GM18499 (cell line): Measurements from ENCODE around the gene TCF4.

ENCODE experiments used
- ATAC-seq: cut with Tn5 transposase; IDR thresholded peaks from one replicate; pipeline ENCODE4 v1.9.1; 2021; ENCODE audit warnings: moderate number of reproducible peaks; ENCODE audit not compliant: insufficient read depth, unreplicated experiment

TCF4 gene

DNA sequence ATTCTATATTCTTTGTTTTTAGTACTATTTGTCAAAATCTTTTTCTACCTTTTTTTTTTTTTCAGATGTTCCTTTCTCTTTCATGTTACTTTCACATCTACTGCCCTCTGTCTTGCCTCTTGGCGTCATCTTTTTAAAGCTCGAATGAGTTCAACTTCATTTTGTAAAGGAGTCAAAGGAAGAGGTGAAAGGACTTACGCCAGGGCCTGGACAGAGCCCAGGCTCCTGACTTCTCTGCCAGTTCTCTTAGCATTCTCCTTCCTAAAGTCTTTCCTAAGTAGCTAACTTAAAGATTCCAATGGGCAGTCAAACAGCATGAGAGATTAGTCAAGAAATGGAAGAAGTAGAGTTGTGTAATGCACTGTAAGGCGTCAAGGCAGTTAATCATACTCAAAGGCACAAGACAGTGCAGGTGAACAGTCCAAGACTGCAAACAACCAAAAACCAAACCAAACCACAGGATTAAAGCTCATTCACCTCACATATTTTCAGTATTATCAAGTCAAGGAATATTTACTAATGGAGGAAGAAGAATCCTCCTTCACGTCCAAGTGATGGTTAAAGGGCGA, 301.7 kb downstream of the TCF4 start:
- ATAC-seq = no peak

DNA sequence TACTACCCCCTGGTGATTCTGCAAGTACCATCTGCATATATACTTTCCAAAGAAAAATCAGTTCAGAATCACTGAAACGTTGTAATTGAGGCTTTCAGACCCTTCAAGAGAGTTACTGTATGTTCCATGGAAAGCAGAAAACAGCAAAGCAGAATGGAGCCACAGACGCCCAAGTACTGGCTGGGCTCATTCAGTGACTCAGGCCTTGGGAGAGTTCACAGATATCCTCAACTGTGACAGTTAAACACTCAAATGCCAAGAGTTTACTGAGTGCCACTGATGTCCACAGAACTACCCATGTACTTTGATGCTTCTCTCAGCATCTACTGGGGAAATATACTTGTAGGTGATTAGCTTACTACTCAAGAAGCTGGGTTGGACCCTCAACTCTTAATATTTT, 303.4 kb downstream of the TCF4 start:
- no peak for ATAC-seq

DNA sequence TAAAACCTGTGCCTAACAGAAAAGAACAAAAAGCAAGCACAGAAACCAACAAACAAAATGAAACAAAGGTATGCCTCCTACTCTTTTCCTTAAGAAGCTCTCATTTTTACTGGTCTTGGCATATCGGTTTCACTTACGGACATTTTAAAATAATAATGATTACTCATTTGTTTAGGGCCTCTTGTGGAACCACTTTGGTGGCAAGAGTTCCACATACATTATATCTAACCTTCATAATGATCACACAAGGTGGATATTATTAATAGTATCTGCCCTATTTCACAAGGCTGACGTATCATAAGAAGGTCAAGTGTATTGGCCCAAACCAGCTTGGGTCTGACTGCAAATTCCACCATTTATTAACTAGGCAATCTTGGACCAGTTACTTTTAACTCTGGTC, 304.7 kb downstream of the TCF4 start:
- ATAC-seq = no peak

DNA sequence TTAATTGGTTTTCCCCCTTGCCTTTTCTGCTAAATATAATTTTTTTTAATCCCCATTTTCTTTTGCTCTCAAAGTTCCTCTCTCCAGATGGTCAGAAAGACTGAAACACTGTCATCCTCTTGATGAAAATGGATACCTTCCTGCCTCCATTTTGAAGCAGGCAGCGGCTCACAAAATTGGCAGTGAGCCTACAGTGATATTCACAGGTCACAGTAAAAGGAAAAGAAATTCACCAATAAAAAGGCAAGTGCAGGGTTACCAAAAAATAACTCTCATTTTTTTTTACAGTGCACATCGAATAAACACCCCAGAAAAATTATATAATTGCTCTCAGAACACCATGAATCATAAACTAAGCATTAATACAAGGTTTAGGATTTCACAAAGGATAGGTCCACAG, 307.5 kb downstream of the TCF4 start:
- ATAC-seq = no peak

DNA sequence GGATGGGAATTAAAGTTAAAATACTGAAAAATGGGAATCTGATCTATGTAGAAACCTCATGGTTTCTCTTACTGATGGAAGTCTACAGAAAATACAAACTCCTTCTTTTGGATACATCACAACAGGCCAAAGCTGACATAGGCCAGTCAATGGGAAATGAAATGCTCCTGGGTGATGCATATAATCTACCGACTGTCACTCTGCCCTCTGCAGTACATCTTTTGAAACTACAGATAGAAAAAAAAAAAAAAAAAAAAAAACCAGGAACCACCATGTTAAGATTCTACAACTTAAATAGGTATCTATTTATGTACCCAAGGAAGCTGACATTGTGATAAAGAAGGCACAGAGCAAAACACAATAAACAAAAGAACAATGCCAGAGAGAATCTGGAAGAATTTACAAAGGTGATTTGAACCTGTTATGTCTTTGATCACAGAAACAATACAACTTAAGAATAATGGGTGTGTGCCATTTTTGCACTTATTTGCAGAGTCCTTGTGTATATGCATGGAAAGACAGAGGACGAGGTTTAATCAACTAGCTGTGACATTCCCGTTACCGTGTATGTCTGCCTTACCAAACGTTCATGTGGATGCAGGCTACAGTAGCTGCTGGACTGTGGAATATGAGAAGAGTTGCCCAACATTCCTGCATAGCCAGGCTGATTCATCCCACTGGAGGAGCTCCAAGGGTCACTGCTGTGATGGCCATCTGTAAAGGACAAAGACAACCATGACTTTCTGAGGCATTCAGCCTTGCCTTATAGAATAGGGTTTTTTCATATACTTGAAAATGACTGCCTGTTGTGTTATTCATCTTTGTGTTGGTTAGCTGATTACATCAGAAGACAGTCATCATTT, 312.7 kb downstream of the TCF4 start:
- no peak for ATAC-seq

DNA sequence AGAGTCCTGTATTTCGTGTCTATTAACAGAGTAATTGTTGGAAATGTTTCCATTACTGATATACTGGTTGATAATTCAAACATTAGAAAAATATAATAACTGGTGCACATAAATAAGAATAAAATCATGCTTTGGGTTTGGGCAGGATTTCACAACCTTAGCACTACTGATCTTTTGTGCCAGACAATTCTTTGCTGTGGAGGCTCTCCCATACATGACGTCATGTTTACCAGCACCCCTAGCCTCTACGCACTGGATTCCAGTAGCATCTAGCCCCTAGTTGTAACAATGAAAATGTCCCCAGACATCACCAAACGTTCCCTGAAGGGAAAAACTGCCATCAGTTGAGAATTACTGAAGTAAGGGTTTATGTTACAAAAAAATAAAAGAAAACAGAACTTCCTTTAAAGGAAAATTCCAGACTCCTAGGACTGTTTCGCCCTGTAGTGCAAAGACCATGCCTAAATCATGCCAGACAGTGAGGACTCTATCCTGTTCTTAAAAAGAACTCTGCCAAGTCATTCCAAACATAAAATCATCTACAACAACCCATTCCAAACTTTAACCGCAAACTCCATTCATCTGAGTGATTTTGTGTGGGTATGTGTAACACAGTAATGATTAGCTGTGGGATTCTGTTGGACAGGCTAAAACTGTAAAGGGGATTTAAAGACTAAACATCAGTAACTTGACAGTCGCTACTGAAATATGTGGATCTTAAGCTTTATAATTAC, 315.3 kb downstream of the TCF4 start:
- ATAC-seq = no peak

DNA sequence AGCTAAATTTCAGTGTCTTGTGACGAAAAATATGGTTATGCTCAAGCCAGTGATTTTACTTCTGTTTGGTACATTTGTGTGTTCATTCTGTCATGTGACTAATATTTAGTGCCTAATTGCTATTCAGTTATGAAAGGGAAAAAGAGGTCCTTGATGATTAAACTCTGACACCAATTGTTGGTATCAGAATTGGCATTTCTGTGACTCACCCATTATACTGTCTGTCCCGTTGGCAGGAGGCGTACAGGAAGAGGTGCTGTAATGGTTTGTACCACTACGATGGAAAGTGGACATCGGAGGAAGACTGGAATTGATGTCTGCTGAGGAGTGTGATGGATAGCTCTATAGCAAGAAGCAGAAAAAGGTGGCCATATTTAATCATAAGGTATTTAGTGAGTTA, 318.4 kb downstream of the TCF4 start:
- no peak for ATAC-seq

DNA sequence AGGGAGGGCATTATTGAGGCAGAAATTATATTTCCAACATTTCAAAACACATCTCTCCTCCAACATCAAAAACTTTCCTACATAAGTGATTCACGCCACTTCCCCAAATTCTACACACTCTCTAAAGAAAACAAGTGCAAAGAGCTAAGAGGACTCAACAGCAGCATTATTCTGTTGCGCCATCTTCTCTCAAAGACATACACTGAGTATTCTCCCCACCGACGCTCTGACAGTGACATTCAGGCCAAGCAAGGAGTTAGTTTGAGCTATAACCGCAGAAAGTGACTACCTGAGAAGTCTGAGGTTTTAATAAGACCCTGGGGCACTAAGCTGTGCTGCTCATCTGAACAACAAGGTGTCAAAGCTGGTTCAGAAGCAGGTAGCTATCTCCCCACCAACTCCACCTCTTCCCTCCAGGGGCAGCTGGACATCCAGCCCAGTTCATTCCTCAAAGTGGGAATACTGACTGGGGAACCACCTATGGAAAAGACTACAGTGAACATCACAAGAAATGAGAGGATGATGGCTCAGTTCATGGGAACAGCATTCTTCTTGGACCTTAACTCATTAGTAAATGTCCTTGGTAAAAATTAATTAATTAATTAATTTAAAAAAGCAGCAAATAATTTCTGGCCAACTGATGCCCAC, 319.2 kb downstream of the TCF4 start:
- peak; percentile 17 for ATAC-seq

DNA sequence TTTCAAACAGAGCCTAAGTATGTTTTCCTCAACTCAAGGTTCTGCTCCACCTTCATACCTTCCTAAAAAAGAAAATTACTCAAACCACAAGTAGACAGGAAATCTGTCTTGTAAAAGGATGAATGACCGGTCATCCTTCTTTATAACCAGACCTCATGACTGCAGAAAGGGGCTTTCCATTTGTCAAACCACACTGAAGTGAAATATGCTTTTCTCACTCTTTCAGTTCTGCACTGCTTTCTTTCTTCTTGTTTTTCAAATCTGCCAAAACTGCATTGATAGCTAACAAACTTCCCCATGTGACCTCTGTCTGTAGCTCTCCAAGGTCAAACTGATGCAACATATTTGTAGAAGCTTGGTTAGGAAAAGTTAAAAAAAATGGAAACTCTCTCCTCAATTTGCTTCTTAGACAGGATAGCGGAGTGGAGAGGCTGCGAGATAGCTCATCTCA, 319.8 kb downstream of the TCF4 start:
- ATAC-seq = peak; percentile 79

DNA sequence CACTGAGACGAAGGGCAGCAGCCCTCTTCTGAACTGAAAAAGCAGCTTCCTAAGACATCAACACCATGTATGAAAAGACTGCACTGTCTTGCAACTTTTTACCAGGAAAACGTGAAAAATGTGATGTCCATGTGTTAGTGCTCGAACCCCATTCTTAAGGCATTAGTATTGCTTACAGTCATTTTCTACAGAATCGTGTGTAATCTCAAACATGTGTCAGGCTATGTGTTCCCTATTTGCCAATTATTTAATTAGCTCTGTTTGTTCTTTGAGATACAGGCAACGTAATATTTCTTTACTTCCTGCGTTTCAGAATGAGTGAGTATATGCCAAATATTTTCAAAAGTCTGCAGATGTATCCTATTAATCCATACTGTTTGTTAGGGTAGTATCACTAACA, 321.0 kb downstream of the TCF4 start:
- ATAC-seq = no peak

DNA sequence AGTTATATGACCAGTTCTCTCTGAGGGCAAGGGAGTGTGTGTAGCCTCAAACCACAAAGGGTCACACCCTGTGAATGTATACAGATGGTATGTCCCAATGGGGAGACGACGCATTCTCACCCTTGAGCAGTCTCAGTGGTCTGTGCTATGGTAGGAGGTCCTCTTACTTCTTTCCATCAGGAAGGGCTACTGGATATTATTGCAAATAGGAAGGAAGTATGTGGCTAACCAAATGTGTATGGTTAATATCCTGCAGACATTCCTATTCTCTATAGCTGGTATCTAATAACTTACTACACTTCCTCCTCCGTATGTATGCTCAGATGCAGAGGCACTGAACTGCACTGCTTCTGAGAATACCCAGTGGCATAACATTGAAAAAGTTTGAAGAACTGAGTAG, 322.0 kb downstream of the TCF4 start:
- ATAC-seq = peak; percentile 34

DNA sequence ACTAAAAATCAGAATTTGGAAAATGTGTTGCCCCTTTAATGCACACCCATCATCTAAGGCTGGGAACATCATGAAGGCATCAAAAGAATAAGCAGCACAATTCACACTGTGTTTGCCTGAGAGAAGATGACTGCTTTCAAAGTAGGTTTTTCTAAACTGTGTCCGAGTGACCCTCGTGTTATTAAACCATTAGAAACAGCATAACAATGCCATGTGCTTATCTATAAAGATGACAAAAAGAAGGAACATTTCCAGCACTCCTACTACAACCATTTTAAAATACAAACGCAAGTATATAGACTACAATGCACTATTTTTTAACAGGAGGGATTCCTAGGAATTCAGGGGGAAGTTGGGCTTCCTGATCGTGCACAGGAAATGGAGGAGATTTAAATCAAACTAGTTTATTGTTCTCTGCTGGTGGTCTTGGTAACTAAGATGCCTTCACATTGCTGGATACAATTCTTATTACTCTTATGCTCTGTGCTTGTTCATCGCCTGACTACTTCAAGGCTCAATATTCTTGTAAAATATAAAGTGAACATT, 322.8 kb downstream of the TCF4 start:
- ATAC-seq = no peak

DNA sequence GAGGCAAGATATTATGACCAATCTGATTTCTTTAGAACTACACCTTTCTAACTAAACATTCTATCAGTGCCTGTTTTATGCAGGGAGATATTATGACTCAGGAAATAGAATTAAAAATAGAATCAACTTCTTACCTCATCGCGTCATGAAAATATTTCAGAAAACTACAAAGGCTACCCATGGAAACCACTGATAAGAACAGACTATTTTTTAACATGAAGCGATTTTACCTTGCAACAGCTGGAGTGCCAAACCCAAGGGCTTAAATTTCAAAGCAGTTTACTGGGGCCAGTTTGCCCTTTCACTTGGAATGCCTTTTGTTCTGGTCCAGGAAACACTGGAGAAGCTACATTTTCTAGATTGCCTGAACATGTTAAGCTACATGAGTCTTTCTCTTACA, 323.9 kb downstream of the TCF4 start:
- no peak for ATAC-seq

DNA sequence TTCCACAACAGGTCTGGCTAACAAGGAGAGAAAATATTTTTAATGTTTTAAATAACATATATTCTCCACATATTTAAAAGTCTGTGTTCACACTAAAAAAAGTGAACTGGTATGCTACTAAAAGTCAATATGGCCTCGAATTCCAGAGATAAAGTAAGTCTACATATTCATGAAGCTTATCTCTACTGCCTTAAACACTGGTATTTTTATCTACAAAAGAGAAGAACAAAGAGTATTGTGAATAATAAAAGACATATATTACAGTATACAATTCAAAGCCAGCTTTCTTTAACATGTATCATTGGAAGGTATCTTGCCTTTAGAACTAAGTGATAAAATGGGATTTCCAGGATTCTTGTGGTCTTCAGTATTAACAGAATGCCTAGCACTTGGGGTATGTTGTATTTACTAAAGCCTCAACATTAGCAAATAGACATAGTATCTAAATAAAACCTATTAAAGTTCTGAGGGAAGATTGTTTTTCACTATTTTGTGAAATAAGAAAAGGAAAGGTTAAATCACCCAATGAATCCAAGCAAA, 325.9 kb downstream of the TCF4 start:
- no peak for ATAC-seq

DNA sequence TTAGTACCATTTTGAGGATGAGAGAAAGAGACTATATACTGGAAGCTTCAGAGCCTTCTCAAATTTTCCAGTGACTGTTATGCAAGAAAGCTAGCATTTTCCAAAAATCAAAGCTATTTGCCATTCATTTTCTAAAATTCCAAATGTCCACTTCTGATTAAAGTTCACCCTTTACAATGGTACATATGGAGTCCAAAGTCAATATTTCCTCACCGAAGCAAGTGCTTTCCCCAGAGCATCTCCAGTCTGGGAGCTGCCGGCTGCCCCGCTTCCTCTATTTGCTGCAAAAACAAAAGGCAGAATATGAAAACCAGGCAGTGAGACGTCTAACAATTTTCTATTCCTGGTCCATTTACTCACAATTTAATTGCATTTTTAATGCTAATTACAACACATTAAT, 326.7 kb downstream of the TCF4 start:
- no peak for ATAC-seq

DNA sequence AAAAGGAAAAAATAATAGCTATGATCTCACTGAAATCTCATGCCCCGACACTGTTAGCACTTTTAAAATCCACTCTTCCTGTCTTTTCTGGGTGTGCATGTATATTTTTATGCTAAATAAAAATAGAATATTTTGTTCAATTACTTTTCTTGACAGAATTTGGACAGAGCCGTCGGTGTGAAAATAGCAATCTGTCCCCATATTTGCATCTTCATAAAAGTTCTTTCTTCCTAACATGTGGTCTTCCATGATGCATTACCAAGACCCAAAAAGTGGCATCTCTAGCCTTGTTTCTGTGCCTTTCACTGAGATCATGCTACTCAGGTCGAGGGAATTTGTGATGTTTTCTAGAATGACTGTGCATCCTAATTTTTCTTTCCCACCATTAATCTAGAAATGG, 329.9 kb downstream of the TCF4 start:
- no peak for ATAC-seq

DNA sequence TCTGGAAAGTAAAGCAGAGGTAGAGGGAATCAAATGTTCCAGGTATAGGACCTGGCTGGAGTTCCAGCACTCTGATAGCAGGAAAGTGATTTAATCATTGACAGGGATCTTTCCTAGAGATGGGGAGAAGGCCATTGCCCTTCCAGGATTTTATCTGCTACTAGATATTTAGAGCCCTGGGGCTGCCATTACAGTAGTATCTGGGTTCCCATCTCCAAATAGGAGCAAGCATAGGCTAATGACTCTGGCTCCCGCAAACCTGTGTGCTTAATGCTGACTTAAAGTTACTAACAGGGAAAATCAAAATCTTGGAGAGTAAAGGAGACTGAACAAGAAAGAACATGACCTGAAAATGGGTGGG, 331.1 kb downstream of the TCF4 start:
- ATAC-seq = no peak

DNA sequence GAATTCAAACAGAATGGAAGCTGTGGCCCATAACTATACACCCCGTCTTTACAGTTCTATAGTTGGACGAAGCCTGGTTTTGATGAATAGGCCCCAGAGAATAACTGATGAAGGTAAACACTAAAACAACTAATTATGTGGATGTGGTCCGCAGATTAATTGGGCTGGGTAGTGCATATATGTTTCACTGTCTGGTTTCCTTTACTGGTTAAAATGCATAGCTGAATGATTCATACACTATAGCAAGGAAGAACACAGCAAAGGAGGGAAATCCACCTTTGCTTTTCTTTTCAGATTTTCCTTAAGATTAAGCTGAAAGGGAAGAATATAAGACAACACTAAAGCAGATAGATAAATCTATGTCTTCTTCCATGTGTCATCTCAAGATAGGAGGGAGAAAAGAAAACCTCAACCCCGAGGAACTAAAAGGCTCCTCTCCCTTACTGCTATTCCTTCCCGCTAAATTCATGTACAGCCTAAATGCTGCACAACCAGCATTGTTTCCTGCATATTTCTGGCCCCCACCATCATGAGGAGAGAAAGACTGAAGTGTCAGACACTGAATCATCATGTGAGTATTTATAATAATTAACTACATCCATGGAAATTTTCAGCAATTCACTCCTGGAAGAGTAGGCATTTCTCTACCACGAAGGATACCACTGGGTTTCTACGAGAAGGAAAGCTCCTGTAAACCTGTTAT, 331.6 kb downstream of the TCF4 start:
- no peak for ATAC-seq

DNA sequence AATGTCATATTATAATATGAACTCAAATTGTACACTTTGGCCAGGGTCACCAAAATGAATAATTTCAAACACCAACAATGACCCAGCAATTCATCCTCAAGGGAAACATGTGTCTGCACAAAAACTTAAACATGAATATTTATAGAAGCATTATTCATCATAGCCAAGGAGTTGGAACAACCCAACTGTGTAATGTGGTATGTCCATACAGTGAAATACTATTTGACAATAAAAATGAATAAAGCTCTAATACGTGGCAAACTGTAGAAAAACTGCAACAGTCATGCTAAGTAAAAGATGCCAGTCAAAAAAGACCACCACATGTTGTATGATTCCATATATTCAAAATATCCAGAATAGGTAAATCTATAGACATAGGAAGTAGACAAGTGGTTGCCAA, 334.2 kb downstream of the TCF4 start:
- no peak for ATAC-seq

DNA sequence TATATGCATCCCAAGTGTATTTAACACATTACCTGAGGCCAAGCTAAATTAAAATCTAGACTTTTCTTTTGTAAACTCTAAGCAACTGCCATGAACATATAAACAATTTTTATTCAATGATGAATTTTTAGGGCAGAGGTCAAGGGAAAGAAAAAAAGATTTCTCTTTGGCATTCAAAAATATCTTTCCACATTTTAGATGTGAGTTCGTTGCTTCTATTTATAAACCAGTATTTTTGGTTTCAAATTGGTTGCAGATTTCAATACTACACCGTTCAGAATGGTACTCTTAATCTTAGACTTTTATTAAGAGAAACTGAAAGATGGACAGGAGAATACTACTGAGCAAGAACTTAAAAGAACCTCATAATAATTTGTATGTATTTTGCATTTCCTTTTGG, 335.1 kb downstream of the TCF4 start:
- no peak for ATAC-seq
